Right atrium auricular region (tissue), 2 donors: Measurements from ENCODE around the gene MFSD11. TPM values are rescaled to one million over a fixed set of nuclear protein-coding genes. Genes with fewer than 3 reads are reported as not detected.
"Not testable (repeated sequence)": the region's sequence is repeated elsewhere in the genome, so short reads cannot be mapped to it uniquely, and the experiment has no call there.

Experiments used
- DNase-seq: peaks from one replicate; pipeline ENCODE4 v3.0.0-alpha.2; 2019; ENCODE audit warnings: low spot score
- H3K27ac ChIP-seq, 2 donors: fragments of 200-600 bp; sonication (generic); 1 replicate in 1 of 2; 2 replicates in 1 of 2; pipeline ENCODE4 v1.5.1; 2016 to 2019
- H3K27me3 ChIP-seq, 2 donors: fragments of 200-600 bp; sonication (generic); one replicate each; pipeline versions ENCODE4 v1.5.1 to v1.6.0; 2017 to 2019
- H3K36me3 ChIP-seq: fragments of 200-600 bp; sonication (generic); one replicate; pipeline ENCODE4 v1.5.1; 2016
- H3K4me1 ChIP-seq, 2 donors: fragments of 200-600 bp; sonication (generic); one replicate each; pipeline versions ENCODE4 v1.5.1 to v1.6.0; 2017 to 2019
- H3K4me3 ChIP-seq, 2 donors: fragments of 200-600 bp; sonication (generic); 1 replicate in 1 of 2; 2 replicates in 1 of 2; pipeline ENCODE4 v1.5.1; 2017 to 2019; ENCODE audit warnings: mild to moderate bottlenecking in 1 of 2, moderate library complexity in 1 of 2
- H3K9me3 ChIP-seq, 2 donors: fragments of 200-600 bp; sonication (generic); one replicate each; pipeline ENCODE4 v1.5.1; 2019
- total RNA-seq, 2 donors: library from RNA; depleted of rRNA; stranded (reverse); fragments of >200 nt; gene quantifications; one replicate each; pipeline ENCODE4 v1.1.0, GENCODE V29; 2016
- TF ChIP-seq, protein P1 (sequence below), 2 donors: fragments of 200-600 bp; sonication (generic); IDR thresholded peaks; one replicate each; pipeline ENCODE4 v1.5.1; 2019; ENCODE audit warnings: antibody characterized with exemption in 2 of 2

Gene MFSD11
- total RNA-seq, 2 donors from 2014 or later = 24.8 to 29.3 TPM

DNA sequence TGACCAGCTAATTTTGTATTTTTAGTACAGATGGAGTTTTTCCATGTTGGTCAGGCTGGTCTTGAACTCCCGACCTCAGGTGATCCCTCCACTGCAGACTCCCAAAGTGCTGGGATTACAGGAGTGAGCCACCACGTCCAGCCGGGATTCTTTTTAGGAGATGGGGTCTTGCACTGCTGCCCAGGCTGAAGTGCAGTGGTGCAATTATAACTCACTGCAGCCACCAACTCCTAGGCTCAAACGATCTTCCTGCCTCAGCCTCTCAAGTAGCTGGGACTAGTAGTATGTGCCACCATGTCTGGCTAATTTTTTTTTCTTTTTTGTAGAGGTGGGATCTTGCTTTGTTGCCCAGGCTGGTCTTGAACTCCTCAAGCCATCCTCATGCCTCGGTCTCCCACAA is 73.9 kb downstream of the MFSD11 start:
- Histone ChIP-seq H3K9me3 (no peaks in the 10 kb centered on the region), H3K4me3 (no peak overlapping the region), H3K4me1 (no peaks in the 10 kb centered on the region), H3K36me3 (no peaks in the 10 kb centered on the region), H3K27me3 (no peaks in the 10 kb centered on the region), H3K27ac (no peak overlapping the region)
- TF ChIP-seq, protein P1, sequence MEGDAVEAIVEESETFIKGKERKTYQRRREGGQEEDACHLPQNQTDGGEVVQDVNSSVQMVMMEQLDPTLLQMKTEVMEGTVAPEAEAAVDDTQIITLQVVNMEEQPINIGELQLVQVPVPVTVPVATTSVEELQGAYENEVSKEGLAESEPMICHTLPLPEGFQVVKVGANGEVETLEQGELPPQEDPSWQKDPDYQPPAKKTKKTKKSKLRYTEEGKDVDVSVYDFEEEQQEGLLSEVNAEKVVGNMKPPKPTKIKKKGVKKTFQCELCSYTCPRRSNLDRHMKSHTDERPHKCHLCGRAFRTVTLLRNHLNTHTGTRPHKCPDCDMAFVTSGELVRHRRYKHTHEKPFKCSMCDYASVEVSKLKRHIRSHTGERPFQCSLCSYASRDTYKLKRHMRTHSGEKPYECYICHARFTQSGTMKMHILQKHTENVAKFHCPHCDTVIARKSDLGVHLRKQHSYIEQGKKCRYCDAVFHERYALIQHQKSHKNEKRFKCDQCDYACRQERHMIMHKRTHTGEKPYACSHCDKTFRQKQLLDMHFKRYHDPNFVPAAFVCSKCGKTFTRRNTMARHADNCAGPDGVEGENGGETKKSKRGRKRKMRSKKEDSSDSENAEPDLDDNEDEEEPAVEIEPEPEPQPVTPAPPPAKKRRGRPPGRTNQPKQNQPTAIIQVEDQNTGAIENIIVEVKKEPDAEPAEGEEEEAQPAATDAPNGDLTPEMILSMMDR (IDR thresholded peaks at IDR 0.05) = no peak
- no peak for DNase-seq

DNA sequence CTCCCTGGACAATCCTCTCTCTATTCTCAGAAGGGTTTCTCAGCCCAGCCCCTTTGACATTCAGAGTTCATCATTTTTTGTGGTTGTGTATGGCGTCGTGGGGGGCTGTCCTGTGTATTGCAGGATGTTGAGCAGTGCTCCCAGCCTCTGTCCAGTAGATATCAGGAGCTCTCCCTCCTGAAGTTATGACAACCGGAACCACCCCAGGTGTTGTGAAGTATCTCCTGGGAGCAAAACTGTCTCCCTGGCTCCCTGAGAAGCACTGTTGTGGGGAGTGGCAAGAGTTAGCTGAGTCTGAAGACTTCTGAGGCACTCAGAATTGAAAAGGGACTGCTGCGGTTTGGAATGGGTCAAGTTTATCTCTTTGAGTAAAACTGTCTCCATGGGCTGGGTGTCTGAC is 74.3 kb downstream of the MFSD11 start:
- no peaks in the 10 kb centered on the region for H3K27me3 ChIP-seq
- H3K27ac ChIP-seq = no peak overlapping the region
- TF ChIP-seq, protein P1 (IDR thresholded peaks at IDR 0.05) = no peak
- no peaks in the 10 kb centered on the region for H3K9me3 ChIP-seq
- no peaks in the 10 kb centered on the region for H3K4me1 ChIP-seq
- H3K4me3 ChIP-seq = no peak overlapping the region
- DNase-seq = no peak
- no peaks in the 10 kb centered on the region for H3K36me3 ChIP-seq

DNA sequence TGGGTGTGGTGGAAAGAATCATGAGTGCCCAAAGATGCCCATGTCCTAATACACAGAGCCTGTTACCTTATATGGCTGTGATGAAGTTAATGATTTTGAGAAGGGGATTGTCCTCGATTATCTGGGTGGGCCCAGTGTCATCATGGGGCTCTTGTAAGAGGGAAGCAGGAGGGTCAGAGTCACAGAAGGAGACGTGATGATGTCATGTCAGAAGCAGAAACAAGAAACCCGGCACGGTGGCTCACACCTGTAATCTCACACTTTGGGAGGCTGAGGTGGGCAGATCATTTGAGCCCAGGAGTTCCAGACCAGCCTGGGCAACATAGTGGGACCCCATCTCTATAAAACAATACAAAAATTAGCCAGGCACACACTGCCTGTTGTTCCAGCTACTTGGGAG is 75.0 kb downstream of the MFSD11 start:
- H3K4me1 ChIP-seq = no peaks in the 10 kb centered on the region
- H3K27ac ChIP-seq = no peak overlapping the region
- no peaks in the 10 kb centered on the region for H3K27me3 ChIP-seq
- no peaks in the 10 kb centered on the region for H3K36me3 ChIP-seq
- TF ChIP-seq, protein P1 (IDR thresholded peaks at IDR 0.05) = no peak
- DNase-seq = no peak
- H3K9me3 ChIP-seq = no peaks in the 10 kb centered on the region
- H3K4me3 ChIP-seq = no peak overlapping the region

DNA sequence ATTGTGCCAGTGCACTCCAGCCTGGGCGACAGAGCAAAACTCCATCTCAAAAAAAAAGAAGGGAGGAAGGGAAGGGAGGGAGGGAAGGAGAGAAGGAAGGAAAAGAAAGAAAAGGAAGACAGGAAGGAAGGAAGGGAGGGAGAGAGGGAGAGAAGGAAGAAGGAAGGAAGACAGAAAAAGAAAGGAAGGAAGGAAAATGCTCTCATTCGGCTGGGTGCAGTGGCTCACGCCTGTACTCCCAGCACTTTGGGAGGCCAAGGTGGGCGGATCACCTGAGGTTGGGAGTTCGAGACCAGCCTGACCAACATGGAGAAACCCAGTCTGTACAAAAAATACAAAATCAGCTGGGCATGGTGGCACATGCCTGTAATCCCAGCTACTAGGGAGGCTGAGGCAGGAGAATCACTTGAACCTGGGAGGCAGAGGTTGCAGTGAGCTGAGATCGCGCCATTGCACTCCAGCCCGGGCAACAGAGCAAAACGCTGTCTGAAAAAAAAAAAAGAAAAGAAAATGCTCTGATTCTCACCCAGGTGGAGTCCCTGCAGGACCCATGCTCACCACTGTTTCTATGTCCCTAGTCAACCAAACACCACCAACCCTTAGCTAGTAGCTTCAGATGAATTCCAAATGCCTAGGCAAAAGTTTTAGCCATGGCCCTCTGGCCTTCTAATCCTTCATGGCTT is 78.1 kb downstream of the MFSD11 start:
- H3K27ac ChIP-seq, H3K27me3 ChIP-seq, H3K4me3 ChIP-seq, H3K4me1 ChIP-seq, H3K36me3 ChIP-seq, DNase-seq, H3K9me3 ChIP-seq: not testable (repeated sequence)

DNA sequence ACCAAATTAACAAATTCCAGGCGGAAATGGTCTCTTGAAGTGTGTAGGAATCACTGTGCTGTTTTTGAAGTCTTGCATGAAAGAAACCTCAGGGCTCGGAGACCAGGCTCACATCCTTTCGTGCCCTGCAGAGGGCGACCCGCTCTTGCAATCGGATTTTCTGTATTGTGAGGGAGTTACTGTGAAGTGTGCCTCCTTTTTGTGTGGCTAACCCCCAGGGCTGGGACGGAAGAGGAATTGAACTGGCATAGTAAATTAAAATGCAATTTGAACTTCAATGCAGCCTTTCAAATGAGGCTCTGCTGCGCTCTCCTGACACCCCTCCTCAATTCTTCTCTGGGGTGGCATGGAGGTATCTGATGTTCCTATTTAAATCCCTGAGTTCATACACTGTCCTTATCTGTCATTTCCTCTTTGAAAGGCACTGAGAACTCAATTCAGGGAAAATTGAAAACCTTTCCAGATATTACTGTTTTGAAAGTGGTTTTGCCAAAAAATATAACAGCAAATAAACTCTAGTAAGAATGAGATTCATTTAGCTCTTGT is 78.7 kb downstream of the MFSD11 start:
- no peaks in the 10 kb centered on the region for H3K4me1 ChIP-seq
- no peak for DNase-seq
- H3K4me3 ChIP-seq = no peak overlapping the region
- no peaks in the 10 kb centered on the region for H3K27me3 ChIP-seq
- H3K9me3 ChIP-seq = no peaks in the 10 kb centered on the region
- TF ChIP-seq, protein P1 (IDR thresholded peaks at IDR 0.05) = peak; percentile 26 to 59
- no peaks in the 10 kb centered on the region for H3K36me3 ChIP-seq
- no peak overlapping the region for H3K27ac ChIP-seq

DNA sequence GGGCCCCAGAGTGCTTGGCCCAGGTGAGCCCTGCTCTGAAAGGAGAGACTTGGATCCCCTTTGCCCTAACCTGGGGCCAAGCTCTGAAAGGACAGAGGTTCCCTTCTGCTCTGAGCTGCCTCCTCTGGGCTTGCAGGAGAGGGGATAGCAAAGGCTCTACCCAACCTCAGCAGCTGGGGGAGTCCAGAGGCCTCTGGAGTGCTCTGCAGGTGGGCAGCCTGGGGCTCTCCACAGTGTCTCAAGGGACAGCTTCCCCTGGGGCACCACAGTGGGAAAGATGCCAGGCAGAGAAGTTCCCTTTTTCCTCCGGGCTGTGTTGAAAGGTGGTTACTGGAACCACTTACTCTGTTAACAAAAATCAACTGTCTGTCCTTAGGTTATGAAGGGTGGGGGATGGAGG is 82.1 kb downstream of the MFSD11 start:
- Histone ChIP-seq H3K36me3 (no peaks in the 10 kb centered on the region), H3K4me3 (no peak overlapping the region), H3K9me3 (no peaks in the 10 kb centered on the region), H3K4me1 (no peaks in the 10 kb centered on the region), H3K27me3 (no peaks in the 10 kb centered on the region), H3K27ac (no peak overlapping the region)
- TF ChIP-seq, protein P1 (IDR thresholded peaks at IDR 0.05) = no peak
- no peak for DNase-seq
